GM23338 (cell line): Measurements from ENCODE around the gene LRRC3B. TPM values are rescaled to one million over a fixed set of nuclear protein-coding genes. Genes with fewer than 3 reads are reported as not detected.

Experiments
- ATAC-seq: fragments of 200-7000 bp; cut with Tn5 transposase; 3 replicates; pipeline ENCODE4 v1.9.1; 2020
- DNase-seq: peaks from one replicate; pipeline ENCODE4 v3.0.0-alpha.2; 2015; ENCODE audit warnings: low spot score
- H2AFZ ChIP-seq: fragments of 200-600 bp; sonication (generic); 2 replicates; pipeline ENCODE4 v1.8.0; 2016; ENCODE audit warnings: antibody characterized with exemption, mild to moderate bottlenecking, moderate library complexity
- H3F3A ChIP-seq: fragments of 200-600 bp; sonication (generic); replicated peaks from 2 replicates; pipeline ENCODE4 v1.8.0; 2017; ENCODE audit warnings: antibody characterized with exemption, mixed run types, low read depth
- H3K27ac ChIP-seq: fragments of 200-600 bp; sonication (generic); 2 replicates; pipeline ENCODE4 v1.6.1; 2016; ENCODE audit warnings: low read depth
- H3K27me3 ChIP-seq: fragments of 200-600 bp; sonication (generic); 2 replicates; pipeline ENCODE4 v1.8.0; 2016; ENCODE audit warnings: mild to moderate bottlenecking, mixed run types, moderate library complexity; ENCODE audit not compliant: insufficient read depth
- H3K36me3 ChIP-seq: fragments of 200-600 bp; sonication (generic); 2 replicates; pipeline ENCODE4 v1.8.0; 2016; ENCODE audit warnings: mild to moderate bottlenecking; ENCODE audit not compliant: insufficient read depth
- H3K4me1 ChIP-seq: fragments of 200-600 bp; sonication (generic); 2 replicates; pipeline ENCODE4 v1.8.0; 2016; ENCODE audit warnings: mild to moderate bottlenecking, moderate library complexity; ENCODE audit not compliant: insufficient read depth
- H3K4me2 ChIP-seq: fragments of 200-600 bp; sonication (generic); 2 replicates; pipeline ENCODE4 v1.7.1; 2017; ENCODE audit warnings: mixed run types
- H3K4me3 ChIP-seq: fragments of 200-600 bp; sonication (generic); 2 replicates; pipeline ENCODE4 v1.6.1; 2016; ENCODE audit warnings: mixed run types
- H3K79me2 ChIP-seq: fragments of 200-600 bp; sonication (generic); replicated peaks from 2 replicates; pipeline ENCODE4 v1.8.0; 2017; ENCODE audit warnings: mild to moderate bottlenecking; ENCODE audit not compliant: insufficient read depth
- H3K9me2 ChIP-seq: fragments of 200-600 bp; sonication (generic); 2 replicates; pipeline ENCODE4 v1.8.0; 2017; ENCODE audit not compliant: insufficient read depth
- H4K20me1 ChIP-seq: fragments of 200-600 bp; sonication (generic); replicated peaks from 2 replicates; pipeline ENCODE4 v1.8.0; 2017; ENCODE audit warnings: mild to moderate bottlenecking; ENCODE audit not compliant: insufficient read depth
- H3K27ac Mint-ChIP-seq: 2 replicates; pipeline ENCODE4 v1.8.0; 2020; ENCODE audit warnings: inconsistent platforms, mild to moderate bottlenecking, moderate library complexity, mixed read lengths
- H3K27me3 Mint-ChIP-seq: 3 replicates; pipeline ENCODE4 v1.8.0; 2022; ENCODE audit warnings: low read depth, mild to moderate bottlenecking, moderate library complexity, mixed read lengths, inconsistent platforms; ENCODE audit not compliant: insufficient read depth, poor library complexity
- H3K36me3 Mint-ChIP-seq: 3 replicates; pipeline ENCODE4 v1.8.0; 2021; ENCODE audit warnings: low read depth, mild to moderate bottlenecking, inconsistent platforms, moderate library complexity, mixed read lengths
- H3K4me1 Mint-ChIP-seq: 3 replicates; pipeline ENCODE4 v1.8.0; 2020; ENCODE audit warnings: mild to moderate bottlenecking, inconsistent platforms, mixed read lengths
- H3K4me3 Mint-ChIP-seq: 3 replicates; pipeline ENCODE4 v1.8.0; 2021; ENCODE audit warnings: moderate library complexity, mild to moderate bottlenecking, inconsistent platforms, mixed read lengths
- H3K9me3 Mint-ChIP-seq: 3 replicates; pipeline ENCODE4 v1.8.0; 2020; ENCODE audit warnings: moderate library complexity, mild to moderate bottlenecking, inconsistent platforms, mixed read lengths
- CREB1 ChIP-seq: fragments of 250-450 bp; sonication (Bioruptor Pico); IDR thresholded peaks from 2 replicates; pipeline ENCODE4 v1.5.0; 2020; ENCODE audit warnings: low read depth, mild to moderate bottlenecking, moderate library complexity
- CTCF ChIP-seq, 2 experiments: fragments of 200-600 bp in 1 of 2; sonication (generic) in 1 of 2; conservative IDR thresholded peaks; 2 replicates each; pipeline versions ENCODE4 v1.5.1 to v1.6.1; 2016 to 2017; ENCODE audit warnings: antibody characterized with exemption in 2 of 2, low read depth in 2 of 2, mild to moderate bottlenecking in 2 of 2, moderate library complexity in 1 of 2
- ETS1 ChIP-seq: IDR thresholded peaks from 2 replicates; pipeline ENCODE4 v1.6.1; 2016; ENCODE audit warnings: antibody characterized with exemption
- EZH2 ChIP-seq: fragments of 200-600 bp; sonication (generic); IDR thresholded peaks from one replicate; pipeline ENCODE4 v1.8.0; 2017; ENCODE audit warnings: antibody characterized with exemption, mild to moderate bottlenecking, low read depth; ENCODE audit not compliant: unreplicated experiment
- EZH2phosphoT487 ChIP-seq: fragments of 200-600 bp; sonication (generic); IDR thresholded peaks from one replicate; pipeline ENCODE4 v1.8.1; 2018; ENCODE audit warnings: antibody characterized with exemption; ENCODE audit not compliant: unreplicated experiment
- JUNB ChIP-seq: IDR thresholded peaks from one replicate; pipeline ENCODE4 v1.6.1; 2016; ENCODE audit warnings: antibody characterized with exemption; ENCODE audit not compliant: unreplicated experiment
- NANOG ChIP-seq: IDR thresholded peaks from 2 replicates; pipeline ENCODE4 v1.6.1; 2016; ENCODE audit warnings: antibody characterized with exemption, borderline replicate concordance
- POLR2AphosphoS5 ChIP-seq: IDR thresholded peaks from 2 replicates; pipeline ENCODE4 v1.6.1; 2016; ENCODE audit warnings: antibody characterized with exemption, low read depth
- REST ChIP-seq: IDR thresholded peaks from one replicate; pipeline ENCODE4 v1.6.1; 2018; ENCODE audit warnings: antibody characterized with exemption; ENCODE audit not compliant: unreplicated experiment
- STAT1 ChIP-seq: IDR thresholded peaks from one replicate; pipeline ENCODE4 v1.6.1; 2016; ENCODE audit warnings: antibody characterized with exemption; ENCODE audit not compliant: unreplicated experiment
- ZNF114 ChIP-seq: fragments of 250-450 bp; sonication (Bioruptor Pico); IDR thresholded peaks from 2 replicates; pipeline ENCODE4 v1.5.0; 2020; ENCODE audit warnings: mild to moderate bottlenecking, moderate library complexity
- ZNF331 ChIP-seq: fragments of 250-450 bp; sonication (Bioruptor Pico); IDR thresholded peaks from 2 replicates; pipeline ENCODE4 v1.5.0; 2020; ENCODE audit warnings: low read depth, mild to moderate bottlenecking, moderate library complexity
- ZNF462 ChIP-seq: fragments of 250-450 bp; sonication (Bioruptor Pico); IDR thresholded peaks from 2 replicates; pipeline ENCODE4 v1.5.0; 2020; ENCODE audit warnings: mild to moderate bottlenecking, moderate library complexity
- polyA plus RNA-seq: library from polyadenylated mRNA; unstranded; fragments of >200 nt; fragmentation: Nextera tagmentation; extraction: Ambion mirVana; gene quantifications from 2 replicates; pipeline ENCODE4 v1.2.1, GENCODE V29; 2016
- total RNA-seq: library from RNA; depleted of rRNA; stranded (reverse); fragments of >200 nt; shearing (Covaris generic); gene quantifications from 2 replicates; pipeline ENCODE4 v1.2.3, GENCODE V29; 2014

The LRRC3B gene
- total and polyA plus RNA-seq, 2 experiments from 2014 or later = 7.1 to 13.2 TPM

- peaks cover 3% of the 10 kb centered on the region; the same call in 1 of the 3 replicates for H3K4me1 Mint-ChIP-seq
- peaks cover 3% of the 10 kb centered on the region for H3K27me3 Mint-ChIP-seq
- Histone ChIP-seq H3K4me3 (no peak overlapping the region), H3K4me2 (no peak overlapping the region), H4K20me1 (no peaks in the 10 kb centered on the region), H2AFZ (no peak overlapping the region), H3K27ac (no peak overlapping the region), H3F3A (no peaks in the 10 kb centered on the region), H3K9me2 (peaks cover 18% of the 10 kb centered on the region), H3K79me2 (no peaks in the 10 kb centered on the region), H3K27me3 (no peaks in the 10 kb centered on the region), H3K36me3 (no peaks in the 10 kb centered on the region), H3K4me1 (no peaks in the 10 kb centered on the region)
- no peaks in the 10 kb centered on the region for H3K36me3 Mint-ChIP-seq
- H3K9me3 Mint-ChIP-seq = no peaks in the 10 kb centered on the region
- TF ChIP-seq ZNF114 (CRISPR knock-in tag) (no peak), REST (no peak), JUNB (no peak), ZNF462 (CRISPR knock-in tag) (no peak), EZH2 (no peak), STAT1 (no peak), ETS1 (no peak), CTCF (conservative IDR thresholded peaks at IDR 0.05; ENCODE audit: low read depth in 2 of 2) (no peak), CREB1 (no peak), EZH2phosphoT487 (no peak), POLR2AphosphoS5 (no peak), ZNF331 (CRISPR knock-in tag) (no peak), NANOG (no peak)
- H3K4me3 Mint-ChIP-seq = no peak overlapping the region
- ATAC-seq = no peak
- no peak overlapping the region for H3K27ac Mint-ChIP-seq
- DNase-seq = no peak
Observed at GRCh38 chr3:26588931-26589330, 33.6 kb upstream of the LRRC3B start.
